ENCODE results near the gene UTP20.

DNA sequence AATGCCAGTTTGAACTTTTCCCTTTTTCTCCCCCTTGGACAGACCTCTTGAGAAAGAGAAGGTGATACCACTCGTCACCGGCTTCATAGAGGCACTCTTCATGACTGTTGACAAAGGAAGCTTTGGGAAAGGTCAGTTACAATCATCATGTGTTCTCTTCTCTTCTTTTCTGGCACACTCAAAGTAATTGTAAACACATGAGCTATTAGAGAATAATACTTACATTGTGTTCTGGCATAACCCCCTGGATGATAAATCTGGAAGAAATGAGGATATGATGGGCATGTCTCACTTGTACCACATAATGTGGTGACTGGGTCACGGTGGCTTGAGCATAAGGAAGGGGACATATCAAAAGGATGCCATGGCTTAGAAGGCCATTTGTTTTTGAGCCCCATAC lies 20.0 kb downstream of the UTP20 start:
- TF ChIP-seq RFX5 (IDR thresholded peaks at IDR 0.05; ENCODE audit: low read length) (no peak), TCF12 (IDR thresholded peaks at IDR 0.05) (no peak), GATA2 (CRISPR knock-in tag; IDR thresholded peaks at IDR 0.05) (no peak), CTCF (IDR thresholded peaks at IDR 0.05) (no peak), RAD21 (IDR thresholded peaks at IDR 0.05; ENCODE audit: low read length) (no peak), YY1 (IDR thresholded peaks at IDR 0.05; ENCODE audit: low read depth) (no peak), ELF1 (IDR thresholded peaks at IDR 0.05) (no peak), SIN3A (IDR thresholded peaks at IDR 0.05; ENCODE audit: borderline replicate concordance, low read depth, low read length) (no peak), RCOR1 (IDR thresholded peaks at IDR 0.05; ENCODE audit: low read length) (no peak), EP300 (IDR thresholded peaks at IDR 0.05; ENCODE audit: borderline replicate concordance in 1 of 2, low read depth in 1 of 2, low read length in 1 of 2) (no peak), USF1 (IDR thresholded peaks at IDR 0.05; ENCODE audit: borderline replicate concordance, low read depth) (no peak)
- TF ChIP-seq, protein P1, sequence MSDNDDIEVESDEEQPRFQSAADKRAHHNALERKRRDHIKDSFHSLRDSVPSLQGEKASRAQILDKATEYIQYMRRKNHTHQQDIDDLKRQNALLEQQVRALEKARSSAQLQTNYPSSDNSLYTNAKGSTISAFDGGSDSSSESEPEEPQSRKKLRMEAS (IDR thresholded peaks at IDR 0.05; ENCODE audit: low read depth) = no peak
- TF ChIP-seq, protein P2, sequence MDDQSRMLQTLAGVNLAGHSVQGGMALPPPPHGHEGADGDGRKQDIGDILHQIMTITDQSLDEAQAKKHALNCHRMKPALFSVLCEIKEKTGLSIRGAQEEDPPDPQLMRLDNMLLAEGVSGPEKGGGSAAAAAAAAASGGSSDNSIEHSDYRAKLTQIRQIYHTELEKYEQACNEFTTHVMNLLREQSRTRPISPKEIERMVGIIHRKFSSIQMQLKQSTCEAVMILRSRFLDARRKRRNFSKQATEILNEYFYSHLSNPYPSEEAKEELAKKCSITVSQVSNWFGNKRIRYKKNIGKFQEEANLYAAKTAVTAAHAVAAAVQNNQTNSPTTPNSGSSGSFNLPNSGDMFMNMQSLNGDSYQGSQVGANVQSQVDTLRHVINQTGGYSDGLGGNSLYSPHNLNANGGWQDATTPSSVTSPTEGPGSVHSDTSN (IDR thresholded peaks at IDR 0.05) = no peak

Data from SK-N-SH (cell line).